Measurements from ENCODE around the gene ATG7. TPM values are rescaled to one million over a fixed set of nuclear protein-coding genes. Genes with fewer than 3 reads are reported as not detected.

The ATG7 gene
- total RNA-seq, 2 donors from 2014 or later = 33.9 to 38.4 TPM

- WGBS, 2 experiments (ENCODE audit: insufficient coverage in 1 of 2, insufficient read length in 1 of 2) = 95 to 96% methylated on average over 4 to 7 of the region's 7 CpGs
- H3K4me1 ChIP-seq (ENCODE audit: control insufficient read depth, insufficient read depth, low read length) = peaks cover 30% of the 10 kb centered on the region
- H3K4me3 ChIP-seq (ENCODE audit: low read length) = no peak overlapping the region
- H3K9me3 Mint-ChIP-seq = peaks cover 28% of the 10 kb centered on the region
- no peak overlapping the region for H3K27ac Mint-ChIP-seq
- H3K27ac ChIP-seq (ENCODE audit: low read depth, low read length) = no peak overlapping the region
- no peak for TF ChIP-seq CTCF (conservative IDR thresholded peaks at IDR 0.05)
- no peaks in the 10 kb centered on the region for H3K27me3 Mint-ChIP-seq (ENCODE audit: insufficient read depth)
- H3K36me3 Mint-ChIP-seq (ENCODE audit: low read depth) = peaks cover 54% of the 10 kb centered on the region
- peaks cover 27% of the 10 kb centered on the region for H3K36me3 ChIP-seq (ENCODE audit: control insufficient read depth, insufficient read depth, low read length)
- H3K9ac ChIP-seq (ENCODE audit: extremely low read depth, low read length, poor library complexity, severe bottlenecking) = no peak overlapping the region
- no peak for DNase-seq
- H3K9me3 ChIP-seq (ENCODE audit: control insufficient read depth, low read length) = peaks cover 19% of the 10 kb centered on the region
- no peaks in the 10 kb centered on the region for H3K27me3 ChIP-seq (ENCODE audit: control insufficient read depth, insufficient read depth, low read length, poor library complexity, severe bottlenecking)
- H3K4me1 Mint-ChIP-seq = peaks cover 45% of the 10 kb centered on the region
- no peak overlapping the region for H3K4me3 Mint-ChIP-seq
Observed at GRCh38 chr3:11596387-11596786, 324.2 kb downstream of the ATG7 start.

GRCh38 chr3:11600501-11601282, 328.5 kb downstream of the ATG7 start:
- Mint-ChIP-seq H3K4me1 (peaks cover 44% of the 10 kb centered on the region), H3K27me3 (ENCODE audit: insufficient read depth) (no peaks in the 10 kb centered on the region), H3K9me3 (peaks cover 28% of the 10 kb centered on the region), H3K4me3 (no peak overlapping the region), H3K36me3 (ENCODE audit: low read depth) (peaks cover 49% of the 10 kb centered on the region), H3K27ac (peak overlapping the region; percentile 88)
- no peak overlapping the region for H3K4me3 ChIP-seq (ENCODE audit: low read length)
- H3K9ac ChIP-seq (ENCODE audit: extremely low read depth, low read length, poor library complexity, severe bottlenecking) = no peak overlapping the region
- peaks cover 30% of the 10 kb centered on the region for H3K36me3 ChIP-seq (ENCODE audit: control insufficient read depth, insufficient read depth, low read length)
- H3K27ac ChIP-seq (ENCODE audit: low read depth, low read length) = peak overlapping the region; percentile 64
- H3K27me3 ChIP-seq (ENCODE audit: control insufficient read depth, insufficient read depth, low read length, poor library complexity, severe bottlenecking) = no peaks in the 10 kb centered on the region
- no peak for TF ChIP-seq CTCF (conservative IDR thresholded peaks at IDR 0.05)
- peaks cover 19% of the 10 kb centered on the region for H3K9me3 ChIP-seq (ENCODE audit: control insufficient read depth, low read length)
- 58 to 69% methylated on average over 16 to 18 of the region's 18 CpGs for WGBS, 2 experiments (ENCODE audit: insufficient coverage in 1 of 2, insufficient read length in 1 of 2)
- peaks cover 14% of the 10 kb centered on the region for H3K4me1 ChIP-seq (ENCODE audit: control insufficient read depth, insufficient read depth, low read length)
- peak; percentile 89 for DNase-seq

GRCh38 chr3:11601446-11602238, 329.4 kb downstream of the ATG7 start:
- Histone ChIP-seq H3K4me1 (ENCODE audit: control insufficient read depth, insufficient read depth, low read length) (peaks cover 14% of the 10 kb centered on the region), H3K9ac (ENCODE audit: extremely low read depth, low read length, poor library complexity, severe bottlenecking) (no peak overlapping the region), H3K27ac (ENCODE audit: low read depth, low read length) (no peak overlapping the region), H3K27me3 (ENCODE audit: control insufficient read depth, insufficient read depth, low read length, poor library complexity, severe bottlenecking) (no peaks in the 10 kb centered on the region), H3K4me3 (ENCODE audit: low read length) (no peak overlapping the region), H3K36me3 (ENCODE audit: control insufficient read depth, insufficient read depth, low read length) (peaks cover 37% of the 10 kb centered on the region), H3K9me3 (ENCODE audit: control insufficient read depth, low read length) (peaks cover 19% of the 10 kb centered on the region)
- H3K4me1 Mint-ChIP-seq = peaks cover 44% of the 10 kb centered on the region
- peak overlapping the region; percentile 88 for H3K27ac Mint-ChIP-seq
- peaks cover 22% of the 10 kb centered on the region for H3K9me3 Mint-ChIP-seq
- no peak for TF ChIP-seq CTCF (conservative IDR thresholded peaks at IDR 0.05)
- DNase-seq = peak; percentile 76
- no peaks in the 10 kb centered on the region for H3K27me3 Mint-ChIP-seq (ENCODE audit: insufficient read depth)
- peaks cover 50% of the 10 kb centered on the region for H3K36me3 Mint-ChIP-seq (ENCODE audit: low read depth)
- no peak overlapping the region for H3K4me3 Mint-ChIP-seq
- 75 to 80% methylated on average over 8 to 21 of the region's 21 CpGs for WGBS, 2 experiments (ENCODE audit: insufficient coverage in 1 of 2, insufficient read length in 1 of 2)
